ENCODE measurements around the gene TCL1A.

DNA sequence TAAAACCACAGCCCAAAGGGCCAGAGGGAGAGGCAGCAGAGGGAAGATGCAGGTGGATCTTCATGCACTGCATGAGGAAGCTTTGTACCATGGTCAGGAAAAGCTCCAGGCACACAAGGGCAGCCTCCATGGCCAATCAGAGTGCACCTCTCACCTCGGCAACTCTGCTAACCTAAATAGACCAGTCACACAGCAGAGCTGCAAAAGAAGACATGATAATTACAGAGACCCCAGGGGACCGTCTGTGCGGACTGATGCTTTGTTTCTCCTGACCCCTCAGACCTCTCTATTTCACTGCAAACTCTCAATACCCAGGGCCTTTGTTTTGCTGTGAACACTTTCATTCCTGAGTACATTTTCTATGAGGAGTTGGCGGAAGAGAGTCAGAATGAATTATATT lies 38.4 kb downstream of the TCL1A start:
- TF ChIP-seq FOXM1 (IDR thresholded peaks at IDR 0.05; ENCODE audit: borderline replicate concordance) (no peak), BHLHE40 (IDR thresholded peaks at IDR 0.05; ENCODE audit: borderline replicate concordance) (no peak), TARDBP (IDR thresholded peaks at IDR 0.05) (no peak), FOXK2 (IDR thresholded peaks at IDR 0.05) (no peak), L3MBTL2 (conservative IDR thresholded peaks at IDR 0.05) (no peak), ZNF384 (IDR thresholded peaks at IDR 0.05) (no peak), NFRKB (IDR thresholded peaks at IDR 0.05) (no peak)

Data from HEK293T (cell line).